Measurements from ENCODE around the gene B4GALNT3. TPM values are rescaled to one million over a fixed set of nuclear protein-coding genes. Genes with fewer than 3 reads are reported as not detected.

Gene B4GALNT3
- total and polyA plus RNA-seq, 2 of the 13 experiments (the other 11 are each of a cell fraction or from before 2014, with no cell fraction given) = 3.2 to 4.4 TPM

- Histone ChIP-seq H4K20me1 (ENCODE audit: insufficient read depth, low read length) (no peaks in the 10 kb centered on the region), H3K9me3 (ENCODE audit: low read length) (no peaks in the 10 kb centered on the region), H3K4me1 (ENCODE audit: insufficient read depth, low read length) (0 out of 2 replicates have a peak, but pooled peaks cover 7% of the 10 kb centered on the region), H3K4me2 (ENCODE audit: low read depth, low read length) (no peak overlapping the region), H3K9ac (ENCODE audit: insufficient read depth, low read depth, low read length) (no peak overlapping the region), H3K4me3 (replicated peaks in 1 of 3; ENCODE audit: insufficient read depth in 1 of 3, low read depth in 2 of 3, low read length in 3 of 3) (no peak overlapping the region), H3K79me2 (ENCODE audit: insufficient read depth, low read length) (no peaks in the 10 kb centered on the region), H3K36me3 (replicated peaks in 1 of 2; ENCODE audit: control insufficient read depth in 1 of 2, insufficient read depth in 2 of 2, low read length in 2 of 2) (no peaks in the 10 kb centered on the region), H3K27me3 (ENCODE audit: control insufficient read depth in 1 of 2, insufficient read depth in 2 of 2, low read length in 2 of 2) (no peaks in the 10 kb centered on the region), H3K27ac (ENCODE audit: extremely low read length, insufficient read depth, low read length) (no peak overlapping the region), H2AFZ (ENCODE audit: low read length) (no peak overlapping the region)
- ATAC-seq = no peak
- ChIA-PET POLR2A (no interaction called here), CTCF (ENCODE audit: low intra/inter-chr PET ratio, low total read pairs) (no interaction called here)
- DNase-seq (ENCODE audit: low spot score) = no peak
- TF ChIP-seq EEA1 (CRISPR knock-in tag; IDR thresholded peaks at IDR 0.05; ENCODE audit: borderline replicate concordance) = no peak
- TF ChIP-seq IRF1 (CRISPR knock-in tag; IDR thresholded peaks at IDR 0.05; ENCODE audit: low read depth) = no peak
- no peak for TF ChIP-seq HDAC6 (IDR thresholded peaks at IDR 0.05; ENCODE audit: low read depth, low read length)
- TF ChIP-seq ATF4 (CRISPR knock-in tag; IDR thresholded peaks at IDR 0.05) = no peak
- no peak for TF ChIP-seq TBX3 (IDR thresholded peaks at IDR 0.05; ENCODE audit: borderline replicate concordance)
- no peak for TF ChIP-seq ZNF737 (CRISPR knock-in tag; IDR thresholded peaks at IDR 0.05; ENCODE audit: borderline replicate concordance)
- 87% methylated on average over 26 of the region's 29 CpGs for WGBS (ENCODE audit: low lambda C conversion rate)
- BruUV-seq (replicated peaks) = no TSS peak
- FAIRE-seq = no peak
- in situ Hi-C loops (cut with HindIII; ENCODE audit: extremely low pct_ligation_motif_present, low pct_unique_long_range_greater_than_20kb) (loop anchor here (25.0 kb wide), 2 partner anchors 538 to 1038 kb away; partner anchors contain the start of gene FBXL14), intact Hi-C loops (cut with micrococcal nuclease; ENCODE audit: unreplicated experiment) (loop anchor here (5.0 kb wide), 1 partner anchor 97 kb away; no protein-coding TSS in a partner anchor)
These were observed 89.8 kb downstream of the B4GALNT3 start for GRCh38 chr12:549476-550082.
